Measurements from ENCODE around the gene PTPRM.

- no peak for TF ChIP-seq POU6F1 (CRISPR knock-in tag; IDR thresholded peaks at IDR 0.05; ENCODE audit: borderline replicate concordance, low read depth)
- TF ChIP-seq RARB (CRISPR knock-in tag; IDR thresholded peaks at IDR 0.05) = no peak
Observed at GRCh38 chr18:8359481-8359880, 792.4 kb downstream of the PTPRM start.

Measured in SK-N-SH treated with all-trans-retinoic acid at 6 μM for 48 hours (cell line).